Activated CD8-positive, alpha-beta memory T cell treated with anti-CD3 and anti-CD28 coated beads, Interleukin-2, amount 50 U/mL, for 48 hours (primary cell): ENCODE results near the gene GIPC1.
A peak's percentile ranks its signal among the peaks of the same experiment; 100 is the strongest.
"Not testable (repeated sequence)": the region's sequence is repeated elsewhere in the genome, so short reads cannot be mapped to it uniquely, and the experiment has no call there.

Experiments
- DNase-seq: peaks from one replicate; pipeline ENCODE4 v3.0.0-alpha.2; 2020

Gene GIPC1

DNA sequence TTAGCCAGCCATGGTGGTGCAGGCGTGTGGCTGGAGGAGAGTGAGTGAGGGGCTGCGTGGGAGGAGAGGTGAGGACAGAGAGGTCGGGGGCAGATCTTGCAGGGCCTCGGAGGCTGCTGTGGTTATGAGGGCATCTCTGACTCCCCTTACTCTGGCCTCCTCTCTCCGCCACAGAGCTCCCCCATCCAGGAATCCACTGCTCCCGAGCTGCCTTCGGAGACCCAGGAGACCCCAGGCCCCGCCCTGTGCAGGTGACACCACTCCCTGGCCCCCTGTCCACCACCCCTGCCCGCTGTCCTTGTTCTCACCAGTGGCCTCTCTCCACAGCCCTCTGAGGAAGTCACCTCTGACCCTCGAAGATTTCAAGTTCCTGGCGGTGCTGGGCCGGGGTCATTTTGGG is 28.5 kb downstream of the GIPC1 start:
- no peak for DNase-seq

DNA sequence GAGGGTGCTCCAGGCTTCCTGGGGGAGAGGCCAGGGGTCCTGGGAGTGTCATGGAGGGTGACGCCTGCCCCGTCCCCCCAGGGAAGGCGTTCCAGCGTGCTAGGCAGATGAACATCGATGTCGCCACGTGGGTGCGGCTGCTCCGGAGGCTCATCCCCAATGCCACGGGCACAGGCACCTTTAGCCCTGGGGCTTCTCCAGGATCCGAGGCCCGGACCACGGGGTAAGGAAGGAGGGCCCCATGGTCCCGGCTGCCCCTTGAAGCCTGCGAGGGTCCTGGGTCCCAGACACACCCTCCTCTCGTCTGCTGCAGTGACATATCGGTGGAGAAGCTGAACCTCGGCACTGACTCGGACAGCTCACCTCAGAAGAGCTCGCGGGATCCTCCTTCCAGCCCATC is 32.2 kb downstream of the GIPC1 start:
- DNase-seq: no peak

DNA sequence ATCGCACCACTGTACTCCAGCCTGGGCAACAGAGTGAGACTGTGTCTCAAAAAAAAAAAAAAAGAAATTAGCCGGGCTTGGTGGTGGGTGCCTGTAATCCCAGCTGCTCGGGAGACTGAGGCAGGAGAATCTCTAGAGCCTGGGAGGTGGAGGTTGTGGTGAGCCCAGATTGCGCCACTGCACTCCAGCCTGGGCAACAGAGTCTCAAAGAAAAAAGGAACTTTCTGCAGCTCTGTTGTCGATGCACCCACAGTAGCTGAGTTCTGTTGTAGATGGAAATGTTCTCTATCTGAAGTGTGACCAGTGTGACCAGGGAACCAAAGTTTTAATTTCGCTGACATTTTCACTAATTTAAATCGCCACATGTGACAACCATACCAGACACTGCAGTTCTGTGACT is 33.5 kb downstream of the GIPC1 start:
- not testable (repeated sequence) for DNase-seq

DNA sequence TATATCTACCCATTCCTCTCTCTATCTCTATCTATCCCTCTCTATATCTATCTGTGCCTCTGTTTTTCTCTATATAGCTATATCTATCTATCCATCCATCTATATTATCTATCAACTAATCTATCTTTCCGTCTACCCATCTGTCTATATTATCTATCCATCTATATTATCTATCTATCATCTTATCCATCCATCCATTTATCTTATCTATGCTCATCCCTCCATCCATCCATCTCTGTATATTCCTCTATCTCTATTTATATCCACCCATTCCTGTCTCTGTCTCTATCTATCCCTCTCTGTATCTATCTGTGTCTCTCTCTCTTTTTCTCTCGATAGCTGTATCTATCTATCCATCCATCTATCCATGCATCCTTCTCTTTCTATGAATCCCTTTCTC is 35.0 kb downstream of the GIPC1 start:
- DNase-seq: no peak

DNA sequence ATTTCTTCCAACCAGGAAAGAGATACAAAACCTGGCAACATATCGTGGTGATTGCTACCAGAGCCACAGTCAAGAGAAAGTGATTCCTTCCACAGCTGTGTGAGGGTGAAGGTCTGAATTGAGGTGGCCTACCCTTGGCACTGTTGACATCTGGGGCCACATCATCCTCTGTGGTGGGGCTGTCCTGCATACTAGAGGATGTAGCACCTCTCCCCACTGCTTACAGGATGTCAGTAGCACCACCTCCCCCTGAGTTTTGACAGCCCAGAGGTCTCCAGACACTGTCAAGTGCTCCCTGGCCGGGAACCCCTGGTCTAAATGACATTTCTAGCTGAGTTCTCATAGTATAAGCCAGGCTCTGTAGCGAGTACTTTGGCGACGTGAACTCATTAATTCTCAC is 36.2 kb downstream of the GIPC1 start:
- no peak for DNase-seq

DNA sequence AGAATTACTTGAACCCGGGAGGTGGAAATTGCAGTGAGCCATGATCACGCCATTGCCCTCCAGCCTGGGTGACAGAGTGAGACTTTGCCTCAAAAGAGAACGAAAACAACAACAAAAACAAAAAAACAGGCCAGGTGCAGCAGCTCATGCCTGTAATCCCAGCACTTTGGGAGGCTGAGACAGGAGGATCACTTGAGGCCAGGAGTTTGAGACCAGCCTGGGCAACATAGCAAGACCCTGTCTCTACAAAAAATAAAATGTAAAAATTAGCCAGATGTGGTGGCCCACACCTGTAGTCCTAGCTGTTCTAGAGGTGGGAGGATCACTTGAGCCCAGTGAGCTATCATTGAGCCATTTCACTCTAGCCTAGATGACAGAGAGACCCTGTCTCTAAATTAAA is 43.6 kb downstream of the GIPC1 start:
- DNase-seq: not testable (repeated sequence)

DNA sequence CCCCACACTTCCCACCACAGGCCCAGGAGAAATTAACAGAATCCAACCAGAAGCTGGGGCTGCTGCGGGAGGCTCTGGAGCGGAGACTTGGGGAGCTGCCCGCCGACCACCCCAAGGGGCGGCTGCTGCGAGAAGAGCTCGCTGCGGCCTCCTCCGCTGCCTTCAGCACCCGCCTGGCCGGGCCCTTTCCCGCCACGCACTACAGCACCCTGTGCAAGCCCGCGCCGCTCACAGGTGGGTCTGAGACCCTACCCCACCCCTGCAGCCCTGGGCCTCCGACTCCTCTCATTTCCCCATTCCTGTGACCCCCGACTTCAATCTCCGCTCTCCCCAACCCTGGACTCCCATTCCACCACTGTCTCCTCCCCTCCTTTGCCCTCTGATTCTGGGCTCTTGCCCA is 45.1 kb downstream of the GIPC1 start:
- no peak for DNase-seq

DNA sequence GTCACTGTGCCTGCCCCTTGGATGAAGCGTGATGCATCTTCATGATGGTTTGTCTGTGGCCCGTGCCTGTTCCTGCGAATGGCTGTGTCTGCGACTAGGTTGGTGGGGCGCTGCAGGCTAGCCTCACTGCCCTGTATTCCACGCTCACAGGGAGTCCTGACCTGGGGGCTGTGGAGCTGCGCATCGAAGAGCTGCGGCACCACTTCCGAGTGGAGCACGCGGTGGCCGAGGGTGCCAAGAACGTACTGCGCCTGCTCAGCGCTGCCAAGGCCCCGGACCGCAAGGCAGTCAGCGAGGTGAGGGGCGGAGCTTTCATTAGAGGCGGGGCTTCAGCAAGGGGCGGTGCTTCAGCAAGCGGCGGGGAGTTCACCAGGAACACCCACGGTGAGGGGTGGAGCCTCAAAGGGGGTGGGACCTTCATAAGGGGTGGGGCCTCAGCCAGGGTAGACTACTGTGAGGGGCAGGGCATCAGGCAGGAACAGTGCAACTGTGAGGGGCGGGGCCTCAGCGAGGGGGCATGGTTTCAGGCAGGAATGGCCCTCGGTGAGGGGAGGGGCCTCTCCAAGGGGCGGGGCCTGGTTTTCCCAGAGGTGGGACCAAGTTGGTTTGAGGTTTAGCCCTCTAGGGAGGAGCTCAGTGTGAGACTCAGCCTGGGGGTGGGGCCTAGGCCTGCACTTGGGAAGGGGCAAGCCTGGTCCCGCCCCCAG is 45.6 kb downstream of the GIPC1 start:
- peak; percentile 86 for DNase-seq

DNA sequence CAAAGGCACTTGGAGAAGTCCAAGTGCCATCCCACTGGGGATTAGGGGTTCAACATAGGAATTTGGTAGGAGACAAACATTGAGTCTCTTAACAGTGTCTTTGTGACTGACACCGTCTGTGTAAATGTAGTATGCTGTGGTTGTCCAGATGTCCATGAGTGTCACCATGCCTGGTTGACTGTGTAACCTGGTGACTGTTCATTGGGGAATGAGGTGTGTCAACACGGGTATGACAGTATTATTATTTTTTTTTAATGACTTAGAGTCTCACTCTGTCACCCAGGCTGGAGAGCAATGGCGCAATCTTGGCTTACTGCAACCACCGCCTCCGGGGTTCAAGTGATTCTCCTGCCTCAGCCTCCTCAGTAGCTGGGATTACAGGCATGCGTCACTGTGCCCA is 46.6 kb downstream of the GIPC1 start:
- no peak for DNase-seq

DNA sequence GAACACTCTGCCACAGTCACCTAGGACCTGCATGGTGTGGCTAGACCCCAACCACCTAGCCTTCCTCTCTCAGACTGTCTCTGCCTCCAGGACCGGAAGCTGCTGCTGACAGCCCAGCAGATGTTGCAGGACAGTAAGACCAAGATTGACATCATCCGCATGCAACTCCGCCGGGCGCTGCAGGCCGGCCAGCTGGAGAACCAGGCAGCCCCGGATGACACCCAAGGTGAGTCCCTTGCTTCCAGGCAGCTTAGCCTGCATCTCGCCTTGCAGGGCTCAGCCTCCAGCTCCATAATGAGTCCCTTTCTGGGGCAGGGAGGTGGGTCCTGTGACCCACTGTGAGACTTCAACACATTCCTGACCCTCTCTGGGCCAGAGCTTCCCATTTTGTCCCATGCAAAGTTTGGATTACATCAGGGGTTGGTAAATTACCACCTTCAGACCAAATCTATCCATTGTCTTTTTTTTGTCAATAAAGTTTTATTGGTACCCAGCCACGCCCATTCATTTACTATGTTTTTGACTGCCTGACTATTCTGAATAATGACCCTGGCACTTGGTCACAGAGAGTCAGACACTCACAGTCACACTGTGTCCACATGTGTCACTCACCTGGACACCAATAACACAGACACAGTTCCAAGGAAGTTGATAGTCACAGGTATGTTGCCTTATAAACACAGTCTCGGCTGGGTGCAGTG is 49.4 kb downstream of the GIPC1 start:
- no peak for DNase-seq

DNA sequence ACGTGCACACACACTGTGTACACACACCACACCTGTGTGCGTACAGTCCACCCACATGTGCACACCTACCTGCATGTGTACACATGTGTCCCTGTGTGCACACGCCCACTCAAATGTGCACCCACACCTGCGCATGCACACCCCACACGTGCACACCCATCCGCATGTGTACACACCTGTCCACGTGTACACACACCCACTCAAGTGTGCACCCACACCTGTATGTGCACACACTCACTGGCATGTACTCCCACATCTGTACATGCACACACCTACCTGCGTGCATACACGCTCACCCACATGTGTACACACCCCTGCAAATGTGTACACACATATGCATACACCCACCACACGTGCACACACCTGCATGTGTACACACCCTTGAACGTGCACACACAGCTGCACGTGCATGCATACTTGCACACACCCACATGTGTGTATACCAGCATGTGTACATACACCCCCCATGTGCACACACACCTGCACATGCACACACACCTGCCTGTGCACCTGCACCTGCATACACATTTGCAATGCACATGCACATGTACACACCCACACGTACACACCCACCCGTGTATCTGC is 52.2 kb downstream of the GIPC1 start:
- DNase-seq: no peak

DNA sequence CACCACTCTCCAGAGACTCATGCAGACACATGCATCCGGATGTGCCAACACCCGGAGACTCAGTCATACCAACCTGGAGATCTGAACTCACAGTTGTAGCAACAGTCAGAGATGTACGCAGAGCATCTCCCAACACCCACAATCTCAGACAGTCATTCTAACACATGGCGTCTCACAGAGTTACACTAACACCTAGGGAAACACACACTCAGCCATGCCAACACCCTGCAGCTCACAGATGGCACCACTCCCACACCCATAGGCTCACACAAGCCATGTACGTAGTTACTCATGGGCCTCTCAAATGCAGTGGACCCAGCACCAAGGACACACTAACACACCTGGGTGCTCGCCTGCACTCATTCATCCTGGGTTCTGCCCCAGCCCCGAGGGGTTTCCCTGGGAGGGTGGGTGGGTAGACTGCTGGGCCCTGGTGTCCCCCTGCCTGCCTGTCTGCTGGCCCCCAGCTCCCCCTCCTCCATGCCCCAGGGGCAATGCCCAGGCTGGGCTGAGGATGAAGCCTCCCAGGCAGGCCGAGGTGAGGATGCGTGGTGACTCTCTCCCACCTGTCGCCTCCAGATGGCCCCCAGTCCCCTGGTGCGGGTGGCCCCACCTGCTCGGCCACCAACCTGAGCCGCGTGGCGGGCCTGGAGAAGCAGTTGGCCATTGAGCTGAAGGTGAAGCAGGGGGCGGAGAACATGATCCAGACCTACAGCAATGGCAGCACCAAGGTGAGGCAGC is 52.9 kb downstream of the GIPC1 start:
- no peak for DNase-seq

DNA sequence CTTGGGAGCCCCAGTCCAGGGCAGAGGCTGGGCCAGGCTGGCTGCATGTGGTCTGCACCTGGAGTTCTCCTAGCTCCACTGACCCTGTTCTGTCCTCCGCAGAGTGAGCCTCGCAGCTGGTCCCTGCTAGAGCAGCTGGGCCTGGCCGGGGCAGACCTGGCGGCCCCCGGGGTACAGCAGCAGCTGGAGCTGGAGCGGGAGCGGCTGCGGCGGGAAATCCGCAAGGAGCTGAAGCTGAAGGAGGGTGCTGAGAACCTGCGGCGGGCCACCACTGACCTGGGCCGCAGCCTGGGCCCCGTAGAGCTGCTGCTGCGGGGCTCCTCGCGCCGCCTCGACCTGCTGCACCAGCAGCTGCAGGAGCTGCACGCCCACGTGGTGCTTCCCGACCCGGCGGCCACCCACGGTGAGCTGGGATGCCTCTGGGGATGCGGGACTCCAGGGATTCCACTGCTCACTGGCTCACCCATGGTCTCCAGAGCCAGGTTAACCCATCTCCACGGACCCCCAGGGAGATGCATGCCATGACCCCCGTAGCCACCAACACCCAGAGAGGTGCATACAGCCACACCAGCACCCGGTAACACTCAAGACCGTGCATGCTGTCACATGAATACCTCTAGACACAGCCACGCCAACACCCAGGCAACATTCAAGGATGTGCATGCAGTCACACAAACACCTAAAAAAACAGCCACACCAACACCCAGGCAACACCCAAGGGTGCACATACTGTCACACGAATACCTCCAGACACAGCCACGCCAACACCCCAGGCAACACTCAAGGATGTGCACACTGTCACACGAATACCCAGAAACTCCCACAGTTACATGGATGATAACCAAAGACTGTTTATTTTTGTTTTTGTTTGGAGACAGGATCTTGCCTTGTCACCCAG is 54.6 kb downstream of the GIPC1 start:
- DNase-seq: no peak

DNA sequence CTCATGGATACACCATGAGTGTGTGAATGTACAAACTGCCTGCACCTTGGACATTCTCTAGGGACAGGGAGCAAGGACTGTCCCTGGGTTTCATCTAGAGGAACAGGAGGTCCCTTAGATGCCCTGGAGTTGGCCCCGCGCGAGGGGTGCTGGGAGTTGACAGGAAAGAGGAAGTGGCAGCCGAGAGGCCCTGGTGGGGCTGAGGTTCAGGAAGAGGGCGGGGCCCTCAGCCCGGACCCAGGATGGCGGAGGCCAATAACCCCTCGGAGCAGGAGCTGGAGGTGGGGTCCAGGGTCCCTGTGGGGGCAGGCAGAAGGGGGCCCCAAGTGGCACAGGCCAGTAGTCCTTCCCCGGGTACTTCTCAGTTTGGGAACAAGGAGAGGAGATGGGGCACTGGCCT is 55.9 kb downstream of the GIPC1 start:
- peak; percentile 89 for DNase-seq

DNA sequence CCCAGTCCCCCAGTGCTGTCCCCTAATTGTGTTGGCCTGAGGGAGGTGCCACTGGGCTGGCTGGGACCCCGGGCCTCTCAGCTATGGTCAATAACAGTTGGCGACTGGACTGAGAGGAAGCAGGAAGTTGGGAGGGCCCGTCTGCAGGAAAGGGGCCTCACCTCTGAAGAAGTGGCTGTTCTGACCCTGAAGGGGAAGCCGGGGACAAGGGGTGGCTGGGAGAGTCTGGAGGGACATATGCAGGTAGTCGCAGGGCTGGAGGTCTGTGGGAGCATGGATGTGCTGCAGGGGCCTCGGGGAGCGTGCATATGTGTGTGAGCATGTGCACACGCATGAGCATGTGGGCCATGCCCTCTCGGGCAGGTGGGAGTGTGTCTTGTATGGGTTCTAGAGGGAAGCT is 56.9 kb downstream of the GIPC1 start:
- DNase-seq: no peak

DNA sequence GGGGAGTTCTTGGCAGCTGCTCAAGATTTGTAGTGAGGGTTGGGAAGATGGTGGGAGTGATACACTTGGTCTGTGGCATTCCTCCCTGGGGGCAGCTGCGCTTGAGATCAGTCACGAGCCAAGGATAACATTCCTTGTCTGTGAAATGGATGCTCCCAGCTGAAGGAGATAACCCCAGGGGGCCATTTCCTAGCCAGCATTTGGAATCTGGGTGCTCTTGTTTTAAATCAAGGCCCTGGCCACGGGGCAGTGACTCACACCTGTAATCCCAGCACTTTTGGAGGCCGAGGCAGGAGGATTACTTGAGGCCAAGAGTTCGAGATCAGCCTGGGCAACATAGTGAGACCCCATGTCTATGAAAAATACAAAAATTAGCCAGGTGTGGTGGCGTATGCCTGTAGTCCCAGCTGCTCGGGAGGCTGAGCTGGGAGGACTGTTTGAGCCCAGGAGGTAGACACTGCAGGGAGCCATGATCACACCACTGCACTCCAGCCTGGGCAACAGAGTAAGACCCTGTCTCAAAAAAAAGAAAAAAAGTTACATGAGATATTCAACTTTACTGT is 58.3 kb downstream of the GIPC1 start:
- DNase-seq: no peak

DNA sequence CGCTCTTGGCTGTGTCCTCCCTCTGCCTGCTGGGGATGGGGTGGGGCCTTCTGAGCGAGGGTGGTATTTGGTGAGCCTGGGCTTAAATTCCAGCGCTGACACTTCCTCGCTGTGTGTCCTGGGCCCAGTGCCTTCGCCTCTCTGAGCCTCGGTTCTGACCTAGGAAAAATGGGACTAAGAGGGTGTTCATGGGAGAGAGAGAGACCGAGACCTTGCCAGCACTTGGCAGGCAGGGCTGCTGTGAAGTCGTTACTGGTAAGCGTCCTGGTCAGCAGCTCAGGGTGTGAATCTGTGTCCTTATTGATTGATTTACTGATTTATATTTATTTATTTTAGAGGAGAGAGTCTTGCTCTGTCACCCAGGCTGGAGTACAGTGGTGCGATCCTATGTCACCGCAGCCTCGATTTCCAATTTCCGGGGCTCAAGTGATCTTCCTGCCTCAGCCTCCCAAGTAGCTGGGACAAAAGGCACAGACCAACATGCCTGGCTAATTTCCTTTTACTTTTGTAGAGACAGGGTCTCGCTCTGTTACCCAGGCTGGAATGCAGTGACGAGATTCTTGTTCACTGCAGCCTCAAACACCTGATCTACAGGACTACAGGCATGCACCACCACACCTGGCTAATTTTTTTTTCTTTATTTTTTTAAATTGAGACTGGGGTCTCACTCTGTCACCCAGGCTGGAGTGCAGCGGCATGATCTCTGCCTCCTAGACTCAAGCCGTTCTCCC is 60.4 kb downstream of the GIPC1 start:
- DNase-seq: no peak

DNA sequence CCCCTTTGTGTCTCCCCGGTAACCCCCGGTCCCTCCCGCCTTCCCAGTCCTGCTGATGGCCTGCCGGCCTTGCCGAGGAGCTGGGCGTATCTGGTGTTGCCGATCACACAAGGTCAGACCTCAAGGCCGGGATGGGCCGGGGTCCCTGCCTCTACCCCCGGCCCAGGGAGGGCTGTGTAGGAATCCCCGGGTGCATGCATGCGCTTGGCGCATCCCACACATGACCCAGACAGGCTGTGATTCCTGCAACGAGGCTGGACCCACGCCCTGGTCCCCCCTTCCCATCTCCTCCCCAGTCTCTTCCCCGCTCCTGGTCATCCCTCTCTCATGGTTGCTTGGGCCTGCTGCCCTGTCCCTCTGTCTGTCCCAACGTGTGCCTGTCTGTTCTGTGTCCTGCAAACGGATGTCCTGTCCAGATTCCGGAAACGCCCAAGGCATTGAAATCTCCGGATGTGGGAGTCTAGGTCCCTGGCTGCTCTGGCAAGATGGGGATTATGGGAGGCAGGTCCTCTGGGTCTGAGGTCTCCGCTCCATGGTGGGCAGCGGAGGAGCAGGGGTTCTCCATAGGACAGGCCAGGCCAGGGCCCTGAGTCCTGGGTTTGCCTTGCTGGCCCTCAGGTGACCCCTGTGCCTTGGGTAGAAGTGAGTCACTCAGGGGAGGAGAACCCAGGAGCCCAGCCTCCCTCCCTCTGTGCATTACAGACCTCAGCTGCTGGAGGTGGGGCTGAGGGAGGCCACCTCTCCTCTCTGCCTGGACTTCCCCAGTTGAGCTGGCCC is 61.2 kb downstream of the GIPC1 start:
- DNase-seq: peak; percentile 63

DNA sequence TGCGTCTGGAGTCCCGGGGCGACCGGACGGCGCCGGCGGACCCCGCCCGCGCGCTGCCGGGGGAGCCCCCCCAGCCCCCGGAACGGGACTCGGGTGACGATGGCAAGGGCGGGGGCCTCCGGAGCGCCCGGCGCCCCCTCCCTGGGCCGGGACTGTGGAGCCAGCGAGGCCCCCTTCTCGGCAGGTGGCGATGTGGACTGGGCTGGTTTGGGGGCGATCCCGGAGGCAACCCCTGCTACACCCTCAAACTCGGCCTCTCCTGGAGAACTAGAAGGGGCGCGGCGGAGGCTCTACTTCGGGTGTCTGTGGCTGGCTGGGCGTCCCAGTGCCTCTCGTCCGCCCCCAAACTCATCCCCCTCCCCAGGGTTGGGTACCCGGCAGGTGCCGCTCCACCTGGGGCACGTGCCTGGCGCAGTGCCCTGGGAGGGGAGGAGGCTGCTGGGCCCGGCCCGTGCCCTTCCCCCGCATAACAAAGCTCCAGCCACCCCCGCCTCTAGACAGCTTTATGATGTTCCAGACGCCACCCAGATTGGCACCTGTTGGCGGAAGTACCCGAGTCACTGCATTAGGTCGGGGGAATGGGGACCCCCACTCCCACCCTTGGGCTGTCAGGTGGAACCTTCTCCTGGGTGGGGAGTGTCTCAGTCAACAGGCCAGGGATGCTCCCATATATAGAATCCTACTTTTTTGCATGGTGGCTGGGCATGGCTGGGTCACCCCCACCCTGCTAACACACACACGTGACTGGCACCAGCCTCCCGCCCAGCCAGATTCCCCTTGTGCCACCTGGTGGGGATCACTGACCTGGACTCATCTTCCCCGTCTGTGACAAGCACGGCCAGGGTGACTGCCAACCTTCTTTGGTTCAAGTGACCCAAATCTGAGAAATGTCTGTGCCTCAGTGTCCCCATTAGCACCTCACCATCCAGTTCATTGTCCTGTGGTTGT is 62.1 kb downstream of the GIPC1 start:
- peak; percentile 68 for DNase-seq
